Activated gamma-delta T cell treated with anti-CD3 and anti-CD28 coated beads, Interleukin-2, amount 50 U/mL, for 16 hours (primary cell): ENCODE measurements around the gene EEF1AKMT1.
A peak's percentile ranks its signal among the peaks of the same experiment; 100 is the strongest.

Experiments used
- DNase-seq: peaks from one replicate; pipeline ENCODE4 v3.0.0-alpha.2; 2020; ENCODE audit warnings: low read depth

The EEF1AKMT1 gene

GRCh38 chr13:20773194-20774080, at the start of gene EEF1AKMT1:
TSS of gene EEF1AKMT1 (minus strand) at chr13:20773961. CDS start at chr13:20757598, 16,363 bp downstream.
- DNase-seq, result peak; percentile 90

GRCh38 chr13:20823071-20823470, 49.3 kb upstream of the EEF1AKMT1 start:
- DNase-seq, result no peak

- DNase-seq, result no peak
These were observed 48.6 kb upstream of the EEF1AKMT1 start for GRCh38 chr13:20822406-20822805.

GRCh38 chr13:20819715-20820114, 46.0 kb upstream of the EEF1AKMT1 start:
- DNase-seq, result no peak

GRCh38 chr13:20815464-20815863, 41.7 kb upstream of the EEF1AKMT1 start:
- no peak for DNase-seq

GRCh38 chr13:20814224-20814910, 40.6 kb upstream of the EEF1AKMT1 start:
- DNase-seq, result no peak

- no peak for DNase-seq
These were observed 39.1 kb upstream of the EEF1AKMT1 start for GRCh38 chr13:20812890-20813289.

GRCh38 chr13:20810808-20811207, 37.0 kb upstream of the EEF1AKMT1 start:
- DNase-seq, result no peak

GRCh38 chr13:20808874-20809273, 35.1 kb upstream of the EEF1AKMT1 start:
- no peak for DNase-seq

- no peak for DNase-seq
These were observed 29.6 kb upstream of the EEF1AKMT1 start for GRCh38 chr13:20803180-20803965.

- no peak for DNase-seq
These were observed 27.9 kb upstream of the EEF1AKMT1 start for GRCh38 chr13:20801707-20802106.

- DNase-seq, result no peak
These were observed 26.1 kb upstream of the EEF1AKMT1 start for GRCh38 chr13:20799726-20800416.

GRCh38 chr13:20798027-20798426, 24.3 kb upstream of the EEF1AKMT1 start:
- DNase-seq, result no peak

- no peak for DNase-seq
These were observed 23.2 kb upstream of the EEF1AKMT1 start for GRCh38 chr13:20796791-20797508.

GRCh38 chr13:20789665-20790064, 15.9 kb upstream of the EEF1AKMT1 start:
- DNase-seq, result no peak

GRCh38 chr13:20788312-20788711, 14.6 kb upstream of the EEF1AKMT1 start:
- no peak for DNase-seq

- no peak for DNase-seq
These were observed 13.4 kb upstream of the EEF1AKMT1 start for GRCh38 chr13:20787180-20787579.

GRCh38 chr13:20782116-20782708, 8.5 kb upstream of the EEF1AKMT1 start:
- DNase-seq, result no peak

GRCh38 chr13:20780317-20780716, 6.6 kb upstream of the EEF1AKMT1 start:
- DNase-seq, result no peak

- DNase-seq, result no peak
These were observed 5.6 kb upstream of the EEF1AKMT1 start for GRCh38 chr13:20779405-20779804.

GRCh38 chr13:20778311-20778710, 4.5 kb upstream of the EEF1AKMT1 start:
- no peak for DNase-seq
